AG10803 (cell line): Measurements from ENCODE around the gene PKDCC.

ENCODE experiments used
- DNase-seq: peaks from one replicate; pipeline ENCODE4 v3.0.0; 2010; ENCODE audit warnings: low read depth
- H3K4me3 ChIP-seq: 2 replicates; pipeline ENCODE4 v1.5.1; 2011; ENCODE audit warnings: mild to moderate bottlenecking, low read length, control low read depth
- CTCF ChIP-seq: conservative IDR thresholded peaks from 2 replicates; pipeline ENCODE4 v1.5.1; 2011; ENCODE audit warnings: mild to moderate bottlenecking, low read length, control low read depth, inconsistent platforms

Gene PKDCC

GRCh38 chr2:42050703-42051542 lies 3.1 kb downstream of the PKDCC start:
- H3K4me3 ChIP-seq: peak overlapping the region; percentile 89
- DNase-seq: no peak
- TF ChIP-seq CTCF: no peak

GRCh38 chr2:42051543-42052235 lies 3.9 kb downstream of the PKDCC start:
- TF ChIP-seq CTCF: no peak
- DNase-seq: no peak
- peak overlapping the region; percentile 89 for H3K4me3 ChIP-seq

GRCh38 chr2:42052702-42053481 lies 5.1 kb downstream of the PKDCC start:
- DNase-seq: no peak
- no peak overlapping the region for H3K4me3 ChIP-seq
- no peak for TF ChIP-seq CTCF

GRCh38 chr2:42053482-42053790 lies 5.6 kb downstream of the PKDCC start:
- no peak overlapping the region for H3K4me3 ChIP-seq
- no peak for TF ChIP-seq CTCF
- no peak for DNase-seq

GRCh38 chr2:42053791-42054701 lies 6.2 kb downstream of the PKDCC start:
- no peak for TF ChIP-seq CTCF
- DNase-seq: no peak
- H3K4me3 ChIP-seq: no peak overlapping the region

GRCh38 chr2:42054714-42055430 lies 7.1 kb downstream of the PKDCC start:
- H3K4me3 ChIP-seq: no peak overlapping the region
- no peak for DNase-seq
- no peak for TF ChIP-seq CTCF
